ENCODE results near the gene WNT7B. TPM values are rescaled to one million over a fixed set of nuclear protein-coding genes. Genes with fewer than 3 reads are reported as not detected.

Gene WNT7B
- total RNA-seq, 5 donors from 2014 or later (not counting 1 experiment from before 2014, with no cell fraction given) = 0.15 TPM; not detected in 4

- no peak overlapping the region for H3K4me3 Mint-ChIP-seq
- Histone ChIP-seq H3K27me3 (replicated peaks in 1 of 2; ENCODE audit: control insufficient read depth in 2 of 2, extremely low read depth in 1 of 2, insufficient read depth in 2 of 2, low read length in 1 of 2) (peaks cover 0 to 53% of the 10 kb centered on the region in 2 experiments), H3K4me1 (ENCODE audit: control insufficient read depth in 1 of 2, extremely low read depth in 1 of 2, insufficient read depth in 2 of 2, low read length in 2 of 2) (no peaks in the 10 kb centered on the region), H3K4me3 (ENCODE audit: control insufficient read depth in 1 of 2, extremely low read depth in 1 of 2, low read length in 1 of 2) (no peak overlapping the region), H3K36me3 (ENCODE audit: control insufficient read depth in 2 of 2, extremely low read depth in 1 of 2, insufficient read depth in 1 of 2, low read length in 1 of 2) (no peaks in the 10 kb centered on the region), H3K9me3 (no peaks in the 10 kb centered on the region), H3K27ac (ENCODE audit: low read length) (no peak overlapping the region)
- DNase-seq (no peak), ATAC-seq (replicated peaks in 1 of 4) (no peak)
- no peaks in the 10 kb centered on the region for H3K36me3 Mint-ChIP-seq
- whole genome bisulfite sequencing (ENCODE audit: insufficient coverage) = 78% methylated on average over 1 of the region's 1 CpG
- H3K27me3 Mint-ChIP-seq = peaks cover 6 to 21% of the 10 kb centered on the region in 2 donors
- CTCF ChIA-PET = interaction anchor here in 1 of 2 donors (0.6 kb wide), 1 partner anchor 163 kb away, joined by 3 read pairs; no protein-coding TSS in a partner anchor
- POLR2A ChIA-PET = no interaction called here
- no peaks in the 10 kb centered on the region for H3K9me3 Mint-ChIP-seq
- no peak overlapping the region for H3K27ac Mint-ChIP-seq
- no peaks in the 10 kb centered on the region for H3K4me1 Mint-ChIP-seq
These were observed 14.6 kb downstream of the WNT7B start for GRCh38 chr22:45962434-45962718.

GRCh38 chr22:45961679-45962433 is 15.1 kb downstream of the WNT7B start:
- Mint-ChIP-seq H3K27me3 (peaks cover 6 to 18% of the 10 kb centered on the region in 2 donors), H3K4me1 (no peaks in the 10 kb centered on the region), H3K36me3 (no peaks in the 10 kb centered on the region), H3K4me3 (no peak overlapping the region), H3K27ac (no peak overlapping the region), H3K9me3 (no peaks in the 10 kb centered on the region)
- DNase-seq (no peak), ATAC-seq (replicated peaks in 1 of 4) (no peak)
- H3K4me1 ChIP-seq (ENCODE audit: control insufficient read depth in 1 of 2, extremely low read depth in 1 of 2, insufficient read depth in 2 of 2, low read length in 2 of 2) = no peaks in the 10 kb centered on the region
- no peak overlapping the region for H3K27ac ChIP-seq (ENCODE audit: low read length)
- ChIA-PET POLR2A (no interaction called here), CTCF (interaction anchor here in 1 of 2 donors (0.6 kb wide), 1 partner anchor 164 kb away, joined by 3 read pairs; no protein-coding TSS in a partner anchor)
- no peak overlapping the region for H3K4me3 ChIP-seq (ENCODE audit: control insufficient read depth in 1 of 2, extremely low read depth in 1 of 2, low read length in 1 of 2)
- peaks cover 0 to 48% of the 10 kb centered on the region in 2 experiments for H3K27me3 ChIP-seq (replicated peaks in 1 of 2; ENCODE audit: control insufficient read depth in 2 of 2, extremely low read depth in 1 of 2, insufficient read depth in 2 of 2, low read length in 1 of 2)
- no peaks in the 10 kb centered on the region for H3K9me3 ChIP-seq
- H3K36me3 ChIP-seq (ENCODE audit: control insufficient read depth in 2 of 2, extremely low read depth in 1 of 2, insufficient read depth in 1 of 2, low read length in 1 of 2) = no peaks in the 10 kb centered on the region
- WGBS (ENCODE audit: insufficient coverage) = 87% methylated on average over 7 of the region's 17 CpGs

- Histone ChIP-seq H3K4me1 (ENCODE audit: control insufficient read depth in 1 of 2, extremely low read depth in 1 of 2, insufficient read depth in 2 of 2, low read length in 2 of 2) (no peaks in the 10 kb centered on the region), H3K36me3 (ENCODE audit: control insufficient read depth in 2 of 2, extremely low read depth in 1 of 2, insufficient read depth in 1 of 2, low read length in 1 of 2) (no peaks in the 10 kb centered on the region), H3K27ac (ENCODE audit: low read length) (no peak overlapping the region), H3K9me3 (no peaks in the 10 kb centered on the region), H3K27me3 (replicated peaks in 1 of 2; ENCODE audit: control insufficient read depth in 2 of 2, extremely low read depth in 1 of 2, insufficient read depth in 2 of 2, low read length in 1 of 2) (peaks cover 0 to 42% of the 10 kb centered on the region in 2 experiments), H3K4me3 (ENCODE audit: control insufficient read depth in 1 of 2, extremely low read depth in 1 of 2, low read length in 1 of 2) (no peak overlapping the region)
- Mint-ChIP-seq H3K4me1 (no peaks in the 10 kb centered on the region), H3K4me3 (no peak overlapping the region), H3K9me3 (no peaks in the 10 kb centered on the region), H3K36me3 (no peaks in the 10 kb centered on the region), H3K27ac (no peak overlapping the region), H3K27me3 (peaks cover 6 to 19% of the 10 kb centered on the region in 2 donors)
- ChIA-PET CTCF (no interaction called here), POLR2A (no interaction called here)
- ATAC-seq (replicated peaks in 1 of 4) (no peak), DNase-seq (no peak)
- 86% methylated on average over 17 of the region's 23 CpGs for WGBS (ENCODE audit: insufficient coverage)
These were observed 16.2 kb downstream of the WNT7B start for GRCh38 chr22:45960477-45961386.

GRCh38 chr22:45959719-45960476 is 17.1 kb downstream of the WNT7B start:
- Histone ChIP-seq H3K27me3 (replicated peaks in 1 of 2; ENCODE audit: control insufficient read depth in 2 of 2, extremely low read depth in 1 of 2, insufficient read depth in 2 of 2, low read length in 1 of 2) (peaks cover 0 to 42% of the 10 kb centered on the region in 2 experiments), H3K4me3 (ENCODE audit: control insufficient read depth in 1 of 2, extremely low read depth in 1 of 2, low read length in 1 of 2) (no peak overlapping the region), H3K4me1 (ENCODE audit: control insufficient read depth in 1 of 2, extremely low read depth in 1 of 2, insufficient read depth in 2 of 2, low read length in 2 of 2) (no peaks in the 10 kb centered on the region), H3K27ac (ENCODE audit: low read length) (no peak overlapping the region), H3K36me3 (ENCODE audit: control insufficient read depth in 2 of 2, extremely low read depth in 1 of 2, insufficient read depth in 1 of 2, low read length in 1 of 2) (no peaks in the 10 kb centered on the region), H3K9me3 (no peaks in the 10 kb centered on the region)
- Mint-ChIP-seq H3K27me3 (peaks cover 3 to 14% of the 10 kb centered on the region in 2 donors), H3K4me3 (no peak overlapping the region), H3K9me3 (no peaks in the 10 kb centered on the region), H3K36me3 (no peaks in the 10 kb centered on the region), H3K27ac (no peak overlapping the region), H3K4me1 (no peaks in the 10 kb centered on the region)
- ChIA-PET CTCF (no interaction called here), POLR2A (no interaction called here)
- ATAC-seq (replicated peaks in 1 of 4) = no peak
- WGBS (ENCODE audit: insufficient coverage) = 83% methylated on average over 13 of the region's 18 CpGs
- no peak for DNase-seq

- no peaks in the 10 kb centered on the region for H3K4me1 ChIP-seq (ENCODE audit: control insufficient read depth in 1 of 2, extremely low read depth in 1 of 2, insufficient read depth in 2 of 2, low read length in 2 of 2)
- H3K4me3 ChIP-seq (ENCODE audit: control insufficient read depth in 1 of 2, extremely low read depth in 1 of 2, low read length in 1 of 2) = no peak overlapping the region
- no peaks in the 10 kb centered on the region for H3K36me3 ChIP-seq (ENCODE audit: control insufficient read depth in 2 of 2, extremely low read depth in 1 of 2, insufficient read depth in 1 of 2, low read length in 1 of 2)
- WGBS (ENCODE audit: insufficient coverage) = 72% methylated on average over 8 of the region's 16 CpGs
- POLR2A ChIA-PET = no interaction called here
- H3K27ac Mint-ChIP-seq = no peak overlapping the region
- peaks cover 0 to 39% of the 10 kb centered on the region in 2 experiments for H3K27me3 ChIP-seq (replicated peaks in 1 of 2; ENCODE audit: control insufficient read depth in 2 of 2, extremely low read depth in 1 of 2, insufficient read depth in 2 of 2, low read length in 1 of 2)
- no peaks in the 10 kb centered on the region for H3K4me1 Mint-ChIP-seq
- no peaks in the 10 kb centered on the region for H3K9me3 Mint-ChIP-seq
- H3K9me3 ChIP-seq = no peaks in the 10 kb centered on the region
- H3K4me3 Mint-ChIP-seq = no peak overlapping the region
- H3K36me3 Mint-ChIP-seq = no peaks in the 10 kb centered on the region
- H3K27ac ChIP-seq (ENCODE audit: low read length) = no peak overlapping the region
- CTCF ChIA-PET = no interaction called here
- DNase-seq = no peak
- peaks cover 0 to 12% of the 10 kb centered on the region in 2 donors for H3K27me3 Mint-ChIP-seq
- ATAC-seq (replicated peaks in 1 of 4) = no peak
These were observed 18.0 kb downstream of the WNT7B start for GRCh38 chr22:45958971-45959370.

- ChIA-PET POLR2A (no interaction called here), CTCF (no interaction called here)
- no peak overlapping the region for H3K27ac ChIP-seq (ENCODE audit: low read length)
- H3K27me3 ChIP-seq (replicated peaks in 1 of 2; ENCODE audit: control insufficient read depth in 2 of 2, extremely low read depth in 1 of 2, insufficient read depth in 2 of 2, low read length in 1 of 2) = peaks cover 0 to 38% of the 10 kb centered on the region in 2 experiments
- ATAC-seq (replicated peaks in 1 of 4) (no peak), DNase-seq (no peak)
- Mint-ChIP-seq H3K36me3 (no peaks in the 10 kb centered on the region), H3K27me3 (peaks cover 6 to 18% of the 10 kb centered on the region in 2 donors), H3K9me3 (no peaks in the 10 kb centered on the region), H3K4me1 (no peaks in the 10 kb centered on the region), H3K4me3 (no peak overlapping the region), H3K27ac (no peak overlapping the region)
- no peaks in the 10 kb centered on the region for H3K36me3 ChIP-seq (ENCODE audit: control insufficient read depth in 2 of 2, extremely low read depth in 1 of 2, insufficient read depth in 1 of 2, low read length in 1 of 2)
- no peaks in the 10 kb centered on the region for H3K4me1 ChIP-seq (ENCODE audit: control insufficient read depth in 1 of 2, extremely low read depth in 1 of 2, insufficient read depth in 2 of 2, low read length in 2 of 2)
- H3K4me3 ChIP-seq (ENCODE audit: control insufficient read depth in 1 of 2, extremely low read depth in 1 of 2, low read length in 1 of 2) = no peak overlapping the region
- no peaks in the 10 kb centered on the region for H3K9me3 ChIP-seq
- 93% methylated on average over 5 of the region's 10 CpGs for WGBS (ENCODE audit: insufficient coverage)
These were observed 19.1 kb downstream of the WNT7B start for GRCh38 chr22:45957826-45958225.
